ENCODE results near the gene FAM181A.

Gene FAM181A

GRCh38 chr14:93969082-93969828, 42.1 kb downstream of the FAM181A start:
- H3K9ac ChIP-seq (ENCODE audit: low read depth, low read length): no peak overlapping the region
- H3K9me3 ChIP-seq (ENCODE audit: insufficient read depth, low read depth, low read length): no peaks in the 10 kb centered on the region
- WGBS: 87% methylated on average over 12 of the region's 12 CpGs
- no peaks in the 10 kb centered on the region for H3K27me3 ChIP-seq (ENCODE audit: insufficient read depth, low read length)
- H3K36me3 ChIP-seq (ENCODE audit: insufficient read depth, low read length): no peaks in the 10 kb centered on the region
- no peak overlapping the region for H3K4me3 ChIP-seq (ENCODE audit: low read length)
- H3K27ac ChIP-seq (ENCODE audit: low read depth, low read length): no peak overlapping the region
- no peaks in the 10 kb centered on the region for H3K4me1 ChIP-seq (ENCODE audit: insufficient read depth, low read length)

GRCh38 chr14:93970585-93970964, 43.4 kb downstream of the FAM181A start:
- H3K4me1 ChIP-seq (ENCODE audit: insufficient read depth, low read length): no peaks in the 10 kb centered on the region
- H3K27me3 ChIP-seq (ENCODE audit: insufficient read depth, low read length): no peaks in the 10 kb centered on the region
- no peaks in the 10 kb centered on the region for H3K9me3 ChIP-seq (ENCODE audit: insufficient read depth, low read depth, low read length)
- H3K36me3 ChIP-seq (ENCODE audit: insufficient read depth, low read length): no peaks in the 10 kb centered on the region
- 64% methylated on average over 7 of the region's 9 CpGs for WGBS
- H3K4me3 ChIP-seq (ENCODE audit: low read length): no peak overlapping the region
- H3K9ac ChIP-seq (ENCODE audit: low read depth, low read length): no peak overlapping the region
- no peak overlapping the region for H3K27ac ChIP-seq (ENCODE audit: low read depth, low read length)

- Histone ChIP-seq H3K4me3 (ENCODE audit: low read length) (no peak overlapping the region), H3K9ac (ENCODE audit: low read depth, low read length) (no peak overlapping the region), H3K27me3 (ENCODE audit: insufficient read depth, low read length) (no peaks in the 10 kb centered on the region), H3K27ac (ENCODE audit: low read depth, low read length) (no peak overlapping the region), H3K36me3 (ENCODE audit: insufficient read depth, low read length) (no peaks in the 10 kb centered on the region), H3K4me1 (ENCODE audit: insufficient read depth, low read length) (peaks cover 4% of the 10 kb centered on the region; the same call in 1 of the 2 replicates), H3K9me3 (ENCODE audit: insufficient read depth, low read depth, low read length) (no peaks in the 10 kb centered on the region)
- WGBS: 90% methylated on average over 15 of the region's 15 CpGs
Observed at GRCh38 chr14:93970965-93971634, 44.0 kb downstream of the FAM181A start.

- Histone ChIP-seq H3K9me3 (ENCODE audit: insufficient read depth, low read depth, low read length) (no peaks in the 10 kb centered on the region), H3K4me3 (ENCODE audit: low read length) (no peak overlapping the region), H3K4me1 (ENCODE audit: insufficient read depth, low read length) (peaks cover 8% of the 10 kb centered on the region; the same call in 1 of the 2 replicates), H3K27me3 (ENCODE audit: insufficient read depth, low read length) (no peaks in the 10 kb centered on the region), H3K9ac (ENCODE audit: low read depth, low read length) (no peak overlapping the region), H3K36me3 (ENCODE audit: insufficient read depth, low read length) (no peaks in the 10 kb centered on the region), H3K27ac (ENCODE audit: low read depth, low read length) (no peak overlapping the region)
- WGBS: no CpG with 5 or more reads among the region's 3 CpGs
Observed at GRCh38 chr14:93971635-93972027, 44.5 kb downstream of the FAM181A start.

GRCh38 chr14:93972618-93973205, 45.6 kb downstream of the FAM181A start:
- Histone ChIP-seq H3K4me1 (ENCODE audit: insufficient read depth, low read length) (peaks cover 8% of the 10 kb centered on the region; the same call in 1 of the 2 replicates), H3K36me3 (ENCODE audit: insufficient read depth, low read length) (no peaks in the 10 kb centered on the region), H3K27ac (ENCODE audit: low read depth, low read length) (no peak overlapping the region), H3K4me3 (ENCODE audit: low read length) (no peak overlapping the region), H3K9me3 (ENCODE audit: insufficient read depth, low read depth, low read length) (no peaks in the 10 kb centered on the region), H3K27me3 (ENCODE audit: insufficient read depth, low read length) (no peaks in the 10 kb centered on the region), H3K9ac (ENCODE audit: low read depth, low read length) (no peak overlapping the region)
- 91% methylated on average over 6 of the region's 6 CpGs for WGBS

- Histone ChIP-seq H3K4me1 (ENCODE audit: insufficient read depth, low read length) (peaks cover 8% of the 10 kb centered on the region; the same call in 1 of the 2 replicates), H3K4me3 (ENCODE audit: low read length) (no peak overlapping the region), H3K9ac (ENCODE audit: low read depth, low read length) (no peak overlapping the region), H3K27ac (ENCODE audit: low read depth, low read length) (no peak overlapping the region), H3K9me3 (ENCODE audit: insufficient read depth, low read depth, low read length) (no peaks in the 10 kb centered on the region), H3K27me3 (ENCODE audit: insufficient read depth, low read length) (no peaks in the 10 kb centered on the region), H3K36me3 (ENCODE audit: insufficient read depth, low read length) (no peaks in the 10 kb centered on the region)
- 92% methylated on average over 6 of the region's 6 CpGs for WGBS
Observed at GRCh38 chr14:93973607-93974006, 46.5 kb downstream of the FAM181A start.

- H3K27me3 ChIP-seq (ENCODE audit: insufficient read depth, low read length): no peaks in the 10 kb centered on the region
- H3K4me1 ChIP-seq (ENCODE audit: insufficient read depth, low read length): peaks cover 8% of the 10 kb centered on the region; the same call in 1 of the 2 replicates
- no peak overlapping the region for H3K9ac ChIP-seq (ENCODE audit: low read depth, low read length)
- no peaks in the 10 kb centered on the region for H3K36me3 ChIP-seq (ENCODE audit: insufficient read depth, low read length)
- WGBS: 93% methylated on average over 6 of the region's 6 CpGs
- H3K9me3 ChIP-seq (ENCODE audit: insufficient read depth, low read depth, low read length): no peaks in the 10 kb centered on the region
- no peak overlapping the region for H3K27ac ChIP-seq (ENCODE audit: low read depth, low read length)
- H3K4me3 ChIP-seq (ENCODE audit: low read length): no peak overlapping the region
Observed at GRCh38 chr14:93974299-93974698, 47.2 kb downstream of the FAM181A start.

- 93% methylated on average over 12 of the region's 12 CpGs for WGBS
- H3K9ac ChIP-seq (ENCODE audit: low read depth, low read length): no peak overlapping the region
- H3K27ac ChIP-seq (ENCODE audit: low read depth, low read length): no peak overlapping the region
- no peaks in the 10 kb centered on the region for H3K9me3 ChIP-seq (ENCODE audit: insufficient read depth, low read depth, low read length)
- peaks cover 8% of the 10 kb centered on the region; the same call in 1 of the 2 replicates for H3K4me1 ChIP-seq (ENCODE audit: insufficient read depth, low read length)
- H3K27me3 ChIP-seq (ENCODE audit: insufficient read depth, low read length): no peaks in the 10 kb centered on the region
- H3K4me3 ChIP-seq (ENCODE audit: low read length): no peak overlapping the region
- no peaks in the 10 kb centered on the region for H3K36me3 ChIP-seq (ENCODE audit: insufficient read depth, low read length)
Observed at GRCh38 chr14:93974833-93975232, 47.7 kb downstream of the FAM181A start.

- Histone ChIP-seq H3K9ac (ENCODE audit: low read depth, low read length) (no peak overlapping the region), H3K36me3 (ENCODE audit: insufficient read depth, low read length) (no peaks in the 10 kb centered on the region), H3K4me3 (ENCODE audit: low read length) (no peak overlapping the region), H3K4me1 (ENCODE audit: insufficient read depth, low read length) (peaks cover 8% of the 10 kb centered on the region; the same call in 1 of the 2 replicates), H3K27ac (ENCODE audit: low read depth, low read length) (no peak overlapping the region), H3K27me3 (ENCODE audit: insufficient read depth, low read length) (no peaks in the 10 kb centered on the region), H3K9me3 (ENCODE audit: insufficient read depth, low read depth, low read length) (no peaks in the 10 kb centered on the region)
- 77% methylated on average over 9 of the region's 9 CpGs for WGBS
Observed at GRCh38 chr14:93975791-93976476, 48.8 kb downstream of the FAM181A start.

- H3K36me3 ChIP-seq (ENCODE audit: insufficient read depth, low read length): no peaks in the 10 kb centered on the region
- peaks cover 8% of the 10 kb centered on the region; the same call in 1 of the 2 replicates for H3K4me1 ChIP-seq (ENCODE audit: insufficient read depth, low read length)
- H3K27ac ChIP-seq (ENCODE audit: low read depth, low read length): no peak within 1 kb of the TSS
- no peak within 1 kb of the TSS for H3K4me3 ChIP-seq (ENCODE audit: low read length)
- H3K9ac ChIP-seq (ENCODE audit: low read depth, low read length): no peak within 1 kb of the TSS
- 89% methylated on average over 12 of the region's 12 CpGs for WGBS
- H3K9me3 ChIP-seq (ENCODE audit: insufficient read depth, low read depth, low read length): no peaks in the 10 kb centered on the region
- H3K27me3 ChIP-seq (ENCODE audit: insufficient read depth, low read length): no peaks in the 10 kb centered on the region
Observed at GRCh38 chr14:93976477-93977057, 49.4 kb downstream of the FAM181A start, which contains the start of gene ASB2. Gene ASB2, minus strand, starts transcription at chr14:93976570. Its CDS starts 12,031 bp downstream, at chr14:93964539.
